Measurements from ENCODE around the gene AKAP6. TPM values are rescaled to one million over a fixed set of nuclear protein-coding genes. Genes with fewer than 3 reads are reported as not detected.

AKAP6 gene
- total RNA-seq, 2 experiments from 2014 or later, result 1.8 TPM

- Mint-ChIP-seq H3K4me1 (ENCODE audit: low read depth) (no peaks in the 10 kb centered on the region), H3K27ac (no peak overlapping the region), H3K27me3 (no peaks in the 10 kb centered on the region), H3K4me3 (no peak overlapping the region), H3K36me3 (no peaks in the 10 kb centered on the region), H3K9me3 (no peaks in the 10 kb centered on the region)
- ChIA-PET POLR2A (no interaction called here), CTCF (no interaction called here)
- DNase-seq, result no peak
- intact Hi-C loops (cut with micrococcal nuclease), result no loop called here
Measured at GRCh38 chr14:32530800-32531199, 201.7 kb downstream of the AKAP6 start.

GRCh38 chr14:32531942-32532515 is 202.9 kb downstream of the AKAP6 start:
- CTCF ChIA-PET, result no interaction called here
- DNase-seq, result no peak
- Mint-ChIP-seq H3K9me3 (no peaks in the 10 kb centered on the region), H3K4me1 (ENCODE audit: low read depth) (no peaks in the 10 kb centered on the region), H3K27ac (no peak overlapping the region), H3K27me3 (no peaks in the 10 kb centered on the region), H3K4me3 (no peak overlapping the region), H3K36me3 (no peaks in the 10 kb centered on the region)
- POLR2A ChIA-PET, result no interaction called here
- intact Hi-C loops (cut with micrococcal nuclease), result no loop called here

- Mint-ChIP-seq H3K9me3 (no peaks in the 10 kb centered on the region), H3K27me3 (no peaks in the 10 kb centered on the region), H3K36me3 (no peaks in the 10 kb centered on the region), H3K27ac (no peak overlapping the region), H3K4me1 (ENCODE audit: low read depth) (no peaks in the 10 kb centered on the region), H3K4me3 (no peak overlapping the region)
- DNase-seq, result no peak
- CTCF ChIA-PET, result no interaction called here
- POLR2A ChIA-PET, result no interaction called here
- intact Hi-C loops (cut with micrococcal nuclease), result no loop called here
Measured at GRCh38 chr14:32534145-32534544, 205.0 kb downstream of the AKAP6 start.

- Mint-ChIP-seq H3K4me3 (no peak overlapping the region), H3K4me1 (ENCODE audit: low read depth) (no peaks in the 10 kb centered on the region), H3K27me3 (no peaks in the 10 kb centered on the region), H3K27ac (no peak overlapping the region), H3K9me3 (no peaks in the 10 kb centered on the region), H3K36me3 (no peaks in the 10 kb centered on the region)
- DNase-seq, result no peak
- POLR2A ChIA-PET, result no interaction called here
- intact Hi-C loops (cut with micrococcal nuclease), result no loop called here
- CTCF ChIA-PET, result interaction anchor here (0.5 kb wide), 1 partner anchor 463 kb away, joined by 3 read pairs; no protein-coding TSS in a partner anchor
Measured at GRCh38 chr14:32536175-32536574, 207.1 kb downstream of the AKAP6 start.

- intact Hi-C loops (cut with micrococcal nuclease), result no loop called here
- ChIA-PET POLR2A (no interaction called here), CTCF (no interaction called here)
- Mint-ChIP-seq H3K9me3 (no peaks in the 10 kb centered on the region), H3K27me3 (no peaks in the 10 kb centered on the region), H3K36me3 (no peaks in the 10 kb centered on the region), H3K4me3 (no peak overlapping the region), H3K4me1 (ENCODE audit: low read depth) (no peaks in the 10 kb centered on the region), H3K27ac (no peak overlapping the region)
- DNase-seq, result no peak
Measured at GRCh38 chr14:32537166-32537565, 208.1 kb downstream of the AKAP6 start.

GRCh38 chr14:32542507-32542906 is 213.4 kb downstream of the AKAP6 start:
- Mint-ChIP-seq H3K36me3 (no peaks in the 10 kb centered on the region), H3K9me3 (no peaks in the 10 kb centered on the region), H3K27me3 (no peaks in the 10 kb centered on the region), H3K27ac (no peak overlapping the region), H3K4me3 (no peak overlapping the region), H3K4me1 (ENCODE audit: low read depth) (no peaks in the 10 kb centered on the region)
- ChIA-PET POLR2A (no interaction called here), CTCF (no interaction called here)
- intact Hi-C loops (cut with micrococcal nuclease), result no loop called here
- DNase-seq, result no peak

- no peaks in the 10 kb centered on the region for H3K9me3 Mint-ChIP-seq
- DNase-seq, result no peak
- H3K4me1 Mint-ChIP-seq (ENCODE audit: low read depth), result no peaks in the 10 kb centered on the region
- no peak overlapping the region for H3K4me3 Mint-ChIP-seq
- no peak overlapping the region for H3K27ac Mint-ChIP-seq
- ChIA-PET POLR2A (no interaction called here), CTCF (no interaction called here)
- H3K27me3 Mint-ChIP-seq, result no peaks in the 10 kb centered on the region
- H3K36me3 Mint-ChIP-seq, result no peaks in the 10 kb centered on the region
- intact Hi-C loops (cut with micrococcal nuclease), result no loop called here
Measured at GRCh38 chr14:32545095-32545494, 216.0 kb downstream of the AKAP6 start.

GRCh38 chr14:32545506-32546210 is 216.6 kb downstream of the AKAP6 start:
- CTCF ChIA-PET, result no interaction called here

GRCh38 chr14:32546246-32546645 is 217.1 kb downstream of the AKAP6 start:
- Mint-ChIP-seq H3K36me3 (no peaks in the 10 kb centered on the region), H3K27me3 (no peaks in the 10 kb centered on the region), H3K4me1 (ENCODE audit: low read depth) (no peaks in the 10 kb centered on the region), H3K4me3 (no peak overlapping the region), H3K9me3 (no peaks in the 10 kb centered on the region), H3K27ac (no peak overlapping the region)
- DNase-seq, result no peak
- intact Hi-C loops (cut with micrococcal nuclease), result no loop called here
- ChIA-PET CTCF (interaction anchor here (0.6 kb wide), 1 partner anchor 29 kb away, joined by 3 read pairs; no protein-coding TSS in a partner anchor), POLR2A (no interaction called here)

More at GRCh38 chr14:32545506-32546210, 216.6 kb downstream of the AKAP6 start:
- POLR2A ChIA-PET, result no interaction called here
- H3K27ac Mint-ChIP-seq, result no peak overlapping the region
- no peaks in the 10 kb centered on the region for H3K9me3 Mint-ChIP-seq
- H3K4me3 Mint-ChIP-seq, result no peak overlapping the region
- no peak for DNase-seq
- H3K4me1 Mint-ChIP-seq (ENCODE audit: low read depth), result no peaks in the 10 kb centered on the region
- no peaks in the 10 kb centered on the region for H3K27me3 Mint-ChIP-seq
- intact Hi-C loops (cut with micrococcal nuclease), result no loop called here
- H3K36me3 Mint-ChIP-seq, result no peaks in the 10 kb centered on the region

GRCh38 chr14:32552766-32553165 is 223.7 kb downstream of the AKAP6 start:
- ChIA-PET POLR2A (no interaction called here), CTCF (no interaction called here)
- no peaks in the 10 kb centered on the region for H3K9me3 Mint-ChIP-seq
- no peaks in the 10 kb centered on the region for H3K4me1 Mint-ChIP-seq (ENCODE audit: low read depth)
- no peak overlapping the region for H3K27ac Mint-ChIP-seq
- H3K27me3 Mint-ChIP-seq, result no peaks in the 10 kb centered on the region
- H3K4me3 Mint-ChIP-seq, result no peak overlapping the region
- intact Hi-C loops (cut with micrococcal nuclease), result no loop called here
- H3K36me3 Mint-ChIP-seq, result no peaks in the 10 kb centered on the region
- DNase-seq, result no peak

- intact Hi-C loops (cut with micrococcal nuclease), result no loop called here
- no peak for DNase-seq
- H3K9me3 Mint-ChIP-seq, result no peaks in the 10 kb centered on the region
- ChIA-PET CTCF (interaction anchor here (0.6 to 2.1 kb wide), 4 partner anchors 9 to 1049 kb away, joined by 3 to 6 read pairs (median 5); no protein-coding TSS in a partner anchor), POLR2A (no interaction called here)
- H3K36me3 Mint-ChIP-seq, result no peaks in the 10 kb centered on the region
- no peak overlapping the region for H3K4me3 Mint-ChIP-seq
- H3K27me3 Mint-ChIP-seq, result no peaks in the 10 kb centered on the region
- no peak overlapping the region for H3K27ac Mint-ChIP-seq
- H3K4me1 Mint-ChIP-seq (ENCODE audit: low read depth), result no peaks in the 10 kb centered on the region
Measured at GRCh38 chr14:32559048-32559447, 229.9 kb downstream of the AKAP6 start.

- H3K27me3 Mint-ChIP-seq, result no peaks in the 10 kb centered on the region
- CTCF ChIA-PET, result interaction anchor here (0.6 to 2.1 kb wide), 9 partner anchors 10 to 1049 kb away, joined by 3 to 6 read pairs (median 5); no protein-coding TSS in a partner anchor
- POLR2A ChIA-PET, result no interaction called here
- DNase-seq, result no peak
- H3K9me3 Mint-ChIP-seq, result no peaks in the 10 kb centered on the region
- no peak overlapping the region for H3K4me3 Mint-ChIP-seq
- H3K27ac Mint-ChIP-seq, result no peak overlapping the region
- H3K36me3 Mint-ChIP-seq, result no peaks in the 10 kb centered on the region
- intact Hi-C loops (cut with micrococcal nuclease), result no loop called here
- peaks cover 4% of the 10 kb centered on the region for H3K4me1 Mint-ChIP-seq (ENCODE audit: low read depth)
Measured at GRCh38 chr14:32559590-32559989, 230.5 kb downstream of the AKAP6 start.
